Liver (tissue), 9 donors: ENCODE results near the gene VIPR2. TPM values are rescaled to one million over a fixed set of nuclear protein-coding genes. Genes with fewer than 3 reads are reported as not detected.
A peak's percentile ranks its signal among the peaks of the same experiment; 100 is the strongest.

Experiments used
- DNase-seq: peaks from one replicate; pipeline ENCODE4 v3.0.0-alpha.2; 2017; ENCODE audit warnings: low spot score
- H3K27ac ChIP-seq, 2 donors: one replicate each; pipeline ENCODE4 v1.7.0; 2013; ENCODE audit warnings: inconsistent platforms in 2 of 2, low read length in 2 of 2, control low read depth in 1 of 2, low read depth in 1 of 2, mild to moderate bottlenecking in 1 of 2
- H3K27me3 ChIP-seq, 4 donors: one replicate each; pipeline versions ENCODE4 v1.6.1 to v1.7.0; 2013; ENCODE audit warnings: low read length in 3 of 4, inconsistent platforms in 1 of 4, mild to moderate bottlenecking in 1 of 4, moderate library complexity in 1 of 4; ENCODE audit not compliant: control insufficient read depth in 4 of 4, insufficient read depth in 4 of 4
- H3K36me3 ChIP-seq, 4 donors: one replicate each; pipeline versions ENCODE4 v1.6.1 to v1.7.0; 2013; ENCODE audit warnings: low read length in 3 of 4, mild to moderate bottlenecking in 3 of 4, low read depth in 1 of 4, moderate library complexity in 1 of 4; ENCODE audit not compliant: control insufficient read depth in 4 of 4, insufficient read depth in 3 of 4
- H3K4me1 ChIP-seq, 4 donors: one replicate each; pipeline versions ENCODE4 v1.6.1 to v1.7.0; 2013; ENCODE audit warnings: low read length in 3 of 4, mild to moderate bottlenecking in 3 of 4, moderate library complexity in 1 of 4; ENCODE audit not compliant: control insufficient read depth in 4 of 4, insufficient read depth in 4 of 4
- H3K4me3 ChIP-seq, 3 donors: one replicate each; pipeline versions ENCODE4 v1.6.1 to v1.7.0; 2013; ENCODE audit warnings: low read length in 3 of 3, control low read depth in 1 of 3, low read depth in 1 of 3, mild to moderate bottlenecking in 1 of 3
- H3K9ac ChIP-seq, 2 donors: one replicate each; pipeline ENCODE4 v1.7.0; 2013; ENCODE audit warnings: low read length in 2 of 2, mild to moderate bottlenecking in 2 of 2, moderate library complexity in 2 of 2, control low read depth in 1 of 2, low read depth in 1 of 2
- H3K9me3 ChIP-seq, 4 donors: one replicate each; pipeline versions ENCODE4 v1.6.1 to v1.7.0; 2013; ENCODE audit warnings: low read length in 3 of 4; ENCODE audit not compliant: control insufficient read depth in 4 of 4
- EGR1 ChIP-seq, 2 donors: IDR thresholded peaks; 2 replicates each; pipeline ENCODE4 v1.6.1; 2016 to 2018; ENCODE audit warnings: antibody characterized with exemption in 2 of 2, low read depth in 2 of 2
- GABPA ChIP-seq, 2 donors: IDR thresholded peaks in 1 of 2; conservative IDR thresholded peaks in 1 of 2; 2 replicates each; pipeline ENCODE4 v1.6.1; 2016; ENCODE audit warnings: antibody characterized with exemption in 2 of 2, mild to moderate bottlenecking in 1 of 2, moderate library complexity in 1 of 2
- HNF4A ChIP-seq, 2 donors: conservative IDR thresholded peaks; 2 replicates each; pipeline ENCODE4 v1.6.1; 2016; ENCODE audit warnings: antibody characterized with exemption in 2 of 2, mild to moderate bottlenecking in 2 of 2
- HNF4G ChIP-seq: IDR thresholded peaks from 2 replicates; pipeline ENCODE4 v1.6.1; 2016; ENCODE audit warnings: antibody characterized with exemption
- JUND ChIP-seq, 2 donors: IDR thresholded peaks; 2 replicates each; pipeline ENCODE4 v1.6.1; 2016; ENCODE audit warnings: antibody characterized with exemption in 2 of 2
- NR2F2 ChIP-seq: IDR thresholded peaks from 2 replicates; pipeline ENCODE4 v1.6.1; 2016; ENCODE audit warnings: antibody characterized with exemption
- RAD21 ChIP-seq, 2 donors: IDR thresholded peaks; 2 replicates each; pipeline ENCODE4 v1.6.1; 2016; ENCODE audit warnings: antibody characterized with exemption in 2 of 2, mild to moderate bottlenecking in 2 of 2
- REST ChIP-seq: IDR thresholded peaks from 2 replicates; pipeline ENCODE4 v1.6.1; 2016; ENCODE audit warnings: antibody characterized with exemption, mild to moderate bottlenecking
- RXRA ChIP-seq, 2 donors: IDR thresholded peaks; 2 replicates each; pipeline ENCODE4 v1.6.1; 2017 to 2018; ENCODE audit warnings: antibody characterized with exemption in 2 of 2, mild to moderate bottlenecking in 1 of 2
- SP1 ChIP-seq: IDR thresholded peaks from 2 replicates; pipeline ENCODE4 v1.6.1; 2018; ENCODE audit warnings: antibody characterized with exemption, mild to moderate bottlenecking
- TAF1 ChIP-seq: conservative IDR thresholded peaks from 2 replicates; pipeline ENCODE4 v1.6.1; 2016; ENCODE audit warnings: antibody characterized with exemption, mild to moderate bottlenecking
- YY1 ChIP-seq: IDR thresholded peaks from 2 replicates; pipeline ENCODE4 v1.6.1; 2016; ENCODE audit warnings: antibody characterized with exemption, mild to moderate bottlenecking
- WGBS: extraction: QIAGEN DNeasy Blood & Tissue Kit; methylation state at CpG from one replicate; pipeline ENCODE4 v1.1.7; 2013; 5-methylcytosine and 5-hydroxymethylcytosine counted together
- polyA plus RNA-seq, 2 donors: library from polyadenylated mRNA; stranded (reverse) in 1 of 2; unstranded in 1 of 2; fragments of 200-250 nt in 1 of 2; fragments of >200 nt in 1 of 2; fragmentation: Nextera tagmentation in 1 of 2; extraction: Ambion mirVana in 1 of 2; gene quantifications; one replicate each; pipeline versions ENCODE4 v1.2.1 to v1.2.3, GENCODE V29; 2013 to 2015
- total RNA-seq, 2 donors: library from RNA; depleted of rRNA; stranded (reverse); fragments of >200 nt; gene quantifications; one replicate each; pipeline ENCODE4 v1.2.3, GENCODE V29; 2014
- TF ChIP-seq, protein P1 (sequence below): IDR thresholded peaks from 2 replicates; pipeline ENCODE4 v1.6.1; 2016; ENCODE audit warnings: antibody characterized with exemption
- TF ChIP-seq, protein P2 (sequence below): IDR thresholded peaks from 2 replicates; pipeline ENCODE4 v1.6.1; 2016; ENCODE audit warnings: antibody characterized with exemption
- TF ChIP-seq, protein P3 (sequence below): IDR thresholded peaks from 2 replicates; pipeline ENCODE4 v1.6.1; 2016; ENCODE audit warnings: antibody characterized with exemption
- TF ChIP-seq, protein P4 (sequence below): fragments of 150-350 bp; IDR thresholded peaks from 2 replicates; pipeline ENCODE4 v1.5.1; 2017; ENCODE audit warnings: improper control_type of control experiment, low read depth, low read length; ENCODE audit not compliant: missing input control
- donor health status: healthy.
- donor health status: healthy.
- donor health status: healthy.
- donor health status: healthy.
- donor health status: healthy.

The VIPR2 gene
- total and polyA plus RNA-seq, 4 donors, result 0.05 to 0.17 (median 0.10) TPM; not detected in 1

DNA sequence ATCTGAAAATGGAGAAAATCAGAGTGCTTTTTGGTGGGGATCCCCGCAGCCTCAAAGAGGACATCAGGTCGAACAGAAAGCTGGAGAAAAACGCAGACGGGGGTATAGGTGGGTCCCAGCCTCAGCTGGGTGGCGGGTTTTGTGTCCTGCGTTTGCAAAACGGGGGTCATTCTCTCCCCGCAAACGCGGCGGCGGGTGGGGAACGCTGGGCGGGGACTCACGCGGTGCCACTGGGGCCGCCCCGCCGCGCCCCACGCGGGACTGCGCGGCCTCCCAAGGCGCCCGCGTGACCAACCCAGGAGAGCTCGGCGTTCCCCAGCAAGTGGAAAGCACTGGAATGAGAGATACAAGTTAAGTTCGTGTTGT is 806 bp upstream of the VIPR2 start:
- H3K27me3 ChIP-seq, result peaks cover 0 to 8% (median 6%) of the 10 kb centered on the region in 4 donors
- H3K4me3 ChIP-seq, result peak overlapping the region in 1 of 3 donors; percentile 43
- H3K9ac ChIP-seq, result no peak overlapping the region
- H3K9me3 ChIP-seq, result no peaks in the 10 kb centered on the region
- no peaks in the 10 kb centered on the region for H3K36me3 ChIP-seq
- peaks cover 0 to 12% (median 9%) of the 10 kb centered on the region in 4 donors for H3K4me1 ChIP-seq
- no peak for TF ChIP-seq RAD21 (IDR thresholded peaks at IDR 0.05)
- TF ChIP-seq HNF4A (conservative IDR thresholded peaks at IDR 0.05), result no peak
- no peak for TF ChIP-seq YY1
- no peak for TF ChIP-seq JUND (IDR thresholded peaks at IDR 0.05)
- no peak for TF ChIP-seq HNF4G
- no peak for TF ChIP-seq GABPA (IDR thresholded peaks at IDR 0.05 in 1 of 2, conservative IDR thresholded peaks at IDR 0.05 in 1 of 2)
- TF ChIP-seq, protein P1, sequence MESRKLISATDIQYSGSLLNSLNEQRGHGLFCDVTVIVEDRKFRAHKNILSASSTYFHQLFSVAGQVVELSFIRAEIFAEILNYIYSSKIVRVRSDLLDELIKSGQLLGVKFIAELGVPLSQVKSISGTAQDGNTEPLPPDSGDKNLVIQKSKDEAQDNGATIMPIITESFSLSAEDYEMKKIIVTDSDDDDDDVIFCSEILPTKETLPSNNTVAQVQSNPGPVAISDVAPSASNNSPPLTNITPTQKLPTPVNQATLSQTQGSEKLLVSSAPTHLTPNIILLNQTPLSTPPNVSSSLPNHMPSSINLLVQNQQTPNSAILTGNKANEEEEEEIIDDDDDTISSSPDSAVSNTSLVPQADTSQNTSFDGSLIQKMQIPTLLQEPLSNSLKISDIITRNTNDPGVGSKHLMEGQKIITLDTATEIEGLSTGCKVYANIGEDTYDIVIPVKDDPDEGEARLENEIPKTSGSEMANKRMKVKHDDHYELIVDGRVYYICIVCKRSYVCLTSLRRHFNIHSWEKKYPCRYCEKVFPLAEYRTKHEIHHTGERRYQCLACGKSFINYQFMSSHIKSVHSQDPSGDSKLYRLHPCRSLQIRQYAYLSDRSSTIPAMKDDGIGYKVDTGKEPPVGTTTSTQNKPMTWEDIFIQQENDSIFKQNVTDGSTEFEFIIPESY, result no peak
- no peak for TF ChIP-seq NR2F2
- no peak for TF ChIP-seq SP1
- TF ChIP-seq TAF1, result no peak
- no peak for TF ChIP-seq REST
- TF ChIP-seq, protein P2, sequence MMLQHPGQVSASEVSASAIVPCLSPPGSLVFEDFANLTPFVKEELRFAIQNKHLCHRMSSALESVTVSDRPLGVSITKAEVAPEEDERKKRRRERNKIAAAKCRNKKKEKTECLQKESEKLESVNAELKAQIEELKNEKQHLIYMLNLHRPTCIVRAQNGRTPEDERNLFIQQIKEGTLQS, result no peak
- TF ChIP-seq EGR1 (IDR thresholded peaks at IDR 0.05; ENCODE audit: low read depth in 2 of 2), result no peak
- TF ChIP-seq RXRA (IDR thresholded peaks at IDR 0.05), result no peak
- TF ChIP-seq, protein P3, sequence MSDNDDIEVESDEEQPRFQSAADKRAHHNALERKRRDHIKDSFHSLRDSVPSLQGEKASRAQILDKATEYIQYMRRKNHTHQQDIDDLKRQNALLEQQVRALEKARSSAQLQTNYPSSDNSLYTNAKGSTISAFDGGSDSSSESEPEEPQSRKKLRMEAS, result no peak
- no peak for DNase-seq
- H3K27ac ChIP-seq, result no peak overlapping the region
- 15% methylated on average over 30 of the region's 30 CpGs for WGBS

GRCh38 chr7:159143780-159144757 is 598 bp downstream of the VIPR2 start:
- H3K36me3 ChIP-seq, result no peaks in the 10 kb centered on the region
- 3% methylated on average over 97 of the region's 97 CpGs for WGBS
- DNase-seq, result no peak

More at GRCh38 chr7:159143780-159144757, 598 bp downstream of the VIPR2 start:
- Histone ChIP-seq H3K4me1 (peaks cover 0 to 12% (median 9%) of the 10 kb centered on the region in 4 donors), H3K4me3 (peak overlapping the region in 1 of 3 donors; percentile 43), H3K9ac (no peak overlapping the region), H3K9me3 (no peaks in the 10 kb centered on the region), H3K27ac (no peak overlapping the region), H3K27me3 (peaks cover 0 to 9% (median 6%) of the 10 kb centered on the region in 4 donors)
- TF ChIP-seq SP1 (no peak), YY1 (no peak), GABPA (IDR thresholded peaks at IDR 0.05 in 1 of 2, conservative IDR thresholded peaks at IDR 0.05 in 1 of 2) (no peak), HNF4G (no peak), RAD21 (IDR thresholded peaks at IDR 0.05) (no peak)
- TF ChIP-seq, protein P2, result no peak
- TF ChIP-seq, protein P4, sequence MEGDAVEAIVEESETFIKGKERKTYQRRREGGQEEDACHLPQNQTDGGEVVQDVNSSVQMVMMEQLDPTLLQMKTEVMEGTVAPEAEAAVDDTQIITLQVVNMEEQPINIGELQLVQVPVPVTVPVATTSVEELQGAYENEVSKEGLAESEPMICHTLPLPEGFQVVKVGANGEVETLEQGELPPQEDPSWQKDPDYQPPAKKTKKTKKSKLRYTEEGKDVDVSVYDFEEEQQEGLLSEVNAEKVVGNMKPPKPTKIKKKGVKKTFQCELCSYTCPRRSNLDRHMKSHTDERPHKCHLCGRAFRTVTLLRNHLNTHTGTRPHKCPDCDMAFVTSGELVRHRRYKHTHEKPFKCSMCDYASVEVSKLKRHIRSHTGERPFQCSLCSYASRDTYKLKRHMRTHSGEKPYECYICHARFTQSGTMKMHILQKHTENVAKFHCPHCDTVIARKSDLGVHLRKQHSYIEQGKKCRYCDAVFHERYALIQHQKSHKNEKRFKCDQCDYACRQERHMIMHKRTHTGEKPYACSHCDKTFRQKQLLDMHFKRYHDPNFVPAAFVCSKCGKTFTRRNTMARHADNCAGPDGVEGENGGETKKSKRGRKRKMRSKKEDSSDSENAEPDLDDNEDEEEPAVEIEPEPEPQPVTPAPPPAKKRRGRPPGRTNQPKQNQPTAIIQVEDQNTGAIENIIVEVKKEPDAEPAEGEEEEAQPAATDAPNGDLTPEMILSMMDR, result no peak
